Fibroblast of skin of right biceps (primary cell): Measurements from ENCODE around the gene BRI3BP.

ENCODE experiments used
- DNase-seq: peaks from one replicate; pipeline ENCODE4 v3.0.0-alpha.2; 2013

The BRI3BP gene

GRCh38 chr12:124993626-124994436 is at the start of gene BRI3BP:
BRI3BP (plus strand) TSS chr12:124993645; CDS start chr12:124993791, 146 bp downstream.
- DNase-seq: peak; percentile 42

GRCh38 chr12:124946447-124946793 is 47.0 kb upstream of the BRI3BP start:
- no peak for DNase-seq

GRCh38 chr12:124947013-124947412 is 46.4 kb upstream of the BRI3BP start:
- DNase-seq: no peak

- DNase-seq: no peak
These were observed 45.7 kb upstream of the BRI3BP start for GRCh38 chr12:124947561-124948398.

GRCh38 chr12:124949066-124949465 is 44.4 kb upstream of the BRI3BP start:
- no peak for DNase-seq

- DNase-seq: no peak
These were observed 43.4 kb upstream of the BRI3BP start for GRCh38 chr12:124949779-124950728.

GRCh38 chr12:124952295-124952694 is 41.1 kb upstream of the BRI3BP start:
- DNase-seq: no peak

GRCh38 chr12:124952801-124953200 is 40.6 kb upstream of the BRI3BP start:
- no peak for DNase-seq

GRCh38 chr12:124953689-124954405 is 39.6 kb upstream of the BRI3BP start:
- DNase-seq: no peak

GRCh38 chr12:124954771-124955170 is 38.7 kb upstream of the BRI3BP start:
- DNase-seq: no peak

- no peak for DNase-seq
These were observed 36.9 kb upstream of the BRI3BP start for GRCh38 chr12:124956571-124956970.

GRCh38 chr12:124961055-124961454 is 32.4 kb upstream of the BRI3BP start:
- DNase-seq: no peak

- no peak for DNase-seq
These were observed 30.2 kb upstream of the BRI3BP start for GRCh38 chr12:124963211-124963610.

GRCh38 chr12:124964251-124964650 is 29.2 kb upstream of the BRI3BP start:
- no peak for DNase-seq

- no peak for DNase-seq
These were observed 28.5 kb upstream of the BRI3BP start for GRCh38 chr12:124964836-124965462.

- no peak for DNase-seq
These were observed 26.3 kb upstream of the BRI3BP start for GRCh38 chr12:124967016-124967739.

- DNase-seq: no peak
These were observed 24.8 kb upstream of the BRI3BP start for GRCh38 chr12:124968656-124969055.

- DNase-seq: no peak
These were observed 22.6 kb upstream of the BRI3BP start for GRCh38 chr12:124970647-124971402.

- no peak for DNase-seq
These were observed 21.8 kb upstream of the BRI3BP start for GRCh38 chr12:124971603-124972002.

GRCh38 chr12:124972211-124972610 is 21.2 kb upstream of the BRI3BP start:
- DNase-seq: no peak
